ENCODE results near the gene PDS5A.
"Not testable (repeated sequence)": the region's sequence is repeated elsewhere in the genome, so short reads cannot be mapped to it uniquely, and the experiment has no call there.

PDS5A gene

DNA sequence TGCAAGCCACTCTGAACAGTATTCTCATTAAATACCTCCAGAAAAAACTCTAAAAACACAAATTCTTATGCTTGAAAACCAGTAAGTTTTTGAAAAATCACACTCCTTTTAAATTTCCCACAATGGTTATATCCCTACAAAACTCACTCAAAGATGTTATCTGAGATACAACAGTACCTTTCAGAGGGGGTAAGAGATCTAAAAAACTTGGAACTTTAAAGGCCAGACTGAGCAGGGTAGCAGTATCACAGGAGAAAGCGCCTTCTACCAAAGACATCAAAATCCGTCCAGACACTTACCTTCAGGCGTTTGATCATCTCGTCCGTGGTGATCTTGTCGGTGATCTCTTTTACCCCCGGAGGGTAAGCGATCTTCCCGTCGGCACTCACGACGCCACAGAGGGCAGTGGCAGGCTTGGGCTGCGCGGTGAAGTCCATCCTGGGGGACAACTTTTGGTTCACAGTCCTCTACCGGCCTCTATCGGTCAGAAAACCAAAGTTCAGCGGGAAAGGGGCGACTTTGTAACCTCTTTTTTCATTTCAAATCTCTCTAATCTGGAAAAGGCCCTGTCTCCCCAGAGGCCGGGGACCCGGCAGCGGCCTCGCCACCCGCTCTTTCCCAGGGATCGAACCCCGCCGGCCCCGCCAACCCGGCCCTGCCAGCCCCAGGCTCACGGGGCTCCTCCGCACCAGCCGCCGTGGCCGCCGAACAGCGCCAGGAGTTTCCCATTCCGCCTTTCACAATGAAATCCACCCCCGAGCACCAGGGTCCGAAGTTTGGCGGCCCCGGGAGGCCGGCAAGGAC lies 1.4 kb downstream of the PDS5A start:
- Histone ChIP-seq H3K79me2 (ENCODE audit: control insufficient read depth, insufficient read depth, low read length, poor library complexity) (peaks cover 16% of the 10 kb centered on the region), H3K9ac (ENCODE audit: low read length) (peak overlapping the region; percentile 98), H3K27me3 (ENCODE audit: insufficient read depth, low read length) (no peaks in the 10 kb centered on the region), H3K4me3 (ENCODE audit: low read depth, low read length) (peak overlapping the region; percentile 89), H2BK5ac (ENCODE audit: low read depth, low read length, poor library complexity) (peak overlapping the region; percentile 71), H3K4me1 (ENCODE audit: control insufficient read depth in 1 of 2, insufficient read depth in 2 of 2, low read length in 2 of 2) (no peaks in the 10 kb centered on the region), H3K9me3 (ENCODE audit: insufficient read depth, low read depth, low read length) (no peaks in the 10 kb centered on the region), H3K36me3 (ENCODE audit: control insufficient read depth in 1 of 2, insufficient read depth in 2 of 2, low read length in 2 of 2) (peaks cover 13 to 20% of the 10 kb centered on the region in 2 experiments), H3K4me2 (ENCODE audit: low read length) (peak overlapping the region; percentile 81), H3K23ac (ENCODE audit: low read length) (no peak overlapping the region), H3K18ac (ENCODE audit: low read length) (peak overlapping the region; percentile 67), H3K14ac (ENCODE audit: low read length) (peak overlapping the region; percentile 68), H4K91ac (ENCODE audit: low read depth, low read length) (peak overlapping the region; percentile 88), H2BK120ac (ENCODE audit: insufficient read depth, low read length, poor library complexity) (peak overlapping the region; percentile 52), H2AFZ (ENCODE audit: insufficient read depth, low read length, poor library complexity) (peak overlapping the region; percentile 73), H3K79me1 (ENCODE audit: low read length) (peaks cover 13% of the 10 kb centered on the region), H2AK5ac (ENCODE audit: low read length) (no peak overlapping the region), H4K12ac (ENCODE audit: low read depth, low read length) (peak overlapping the region; percentile 29), H4K8ac (ENCODE audit: low read depth, low read length) (peak overlapping the region; percentile 87), H2BK12ac (ENCODE audit: low read length) (no peak overlapping the region), H3K27ac (ENCODE audit: low read depth, low read length) (peak overlapping the region; percentile 96), H3K4ac (ENCODE audit: low read depth, low read length) (peak overlapping the region; percentile 64)
- DNase-seq: peak; percentile 90 to 94
- WGBS (ENCODE audit: extremely low coverage, insufficient coverage, insufficient read length): no CpG with 5 or more reads among the region's 41 CpGs

DNA sequence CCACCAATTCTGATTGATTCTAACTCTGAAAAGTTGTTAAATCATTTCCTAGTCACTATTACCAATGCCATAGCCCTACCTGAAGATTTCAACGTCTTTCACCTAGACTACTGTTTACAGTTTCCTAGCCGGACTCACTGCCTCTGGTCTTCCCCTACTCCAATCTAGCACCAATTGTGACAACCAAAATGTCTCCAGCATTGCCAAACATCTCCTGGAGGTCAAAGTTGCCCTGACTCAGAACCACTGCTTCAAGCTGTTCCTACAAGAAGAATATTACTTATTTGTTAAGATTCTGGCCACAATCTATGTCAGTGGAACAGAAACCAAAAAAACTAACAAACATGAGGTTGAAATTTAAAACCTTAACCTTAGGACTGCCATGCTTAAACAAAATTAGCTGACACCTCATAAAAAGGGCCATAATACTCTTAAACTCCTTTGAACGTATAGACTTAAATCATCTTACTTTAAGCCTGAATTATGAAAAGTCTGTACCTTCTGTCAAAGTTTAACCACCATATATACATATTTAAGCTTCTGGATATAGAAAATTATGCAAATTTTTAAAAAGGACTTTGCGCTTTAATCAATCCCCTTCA lies 2.1 kb downstream of the PDS5A start:
- Histone ChIP-seq H3K36me3 (ENCODE audit: control insufficient read depth in 1 of 2, insufficient read depth in 2 of 2, low read length in 2 of 2) (peaks cover 14 to 20% of the 10 kb centered on the region in 2 experiments), H4K8ac (ENCODE audit: low read depth, low read length) (no peak overlapping the region), H3K23ac (ENCODE audit: low read length) (no peak overlapping the region), H2AK5ac (ENCODE audit: low read length) (no peak overlapping the region), H3K27ac (ENCODE audit: low read depth, low read length) (no peak overlapping the region), H3K4me1 (ENCODE audit: control insufficient read depth in 1 of 2, insufficient read depth in 2 of 2, low read length in 2 of 2) (peaks cover 0 to 2% of the 10 kb centered on the region in 2 experiments), H4K91ac (ENCODE audit: low read depth, low read length) (no peak overlapping the region), H2AFZ (ENCODE audit: insufficient read depth, low read length, poor library complexity) (no peak overlapping the region), H3K14ac (ENCODE audit: low read length) (no peak overlapping the region), H3K4me3 (ENCODE audit: low read depth, low read length) (no peak overlapping the region), H3K27me3 (ENCODE audit: insufficient read depth, low read length) (no peaks in the 10 kb centered on the region), H2BK120ac (ENCODE audit: insufficient read depth, low read length, poor library complexity) (no peak overlapping the region), H3K9ac (ENCODE audit: low read length) (no peak overlapping the region), H3K18ac (ENCODE audit: low read length) (no peak overlapping the region), H3K4me2 (ENCODE audit: low read length) (no peak overlapping the region), H3K4ac (ENCODE audit: low read depth, low read length) (peak overlapping the region; percentile 88), H4K12ac (ENCODE audit: low read depth, low read length) (no peak overlapping the region), H3K9me3 (ENCODE audit: insufficient read depth, low read depth, low read length) (no peaks in the 10 kb centered on the region), H3K79me2 (ENCODE audit: control insufficient read depth, insufficient read depth, low read length, poor library complexity) (peaks cover 16% of the 10 kb centered on the region), H3K79me1 (ENCODE audit: low read length) (peaks cover 13% of the 10 kb centered on the region), H2BK12ac (ENCODE audit: low read length) (no peak overlapping the region), H2BK5ac (ENCODE audit: low read depth, low read length, poor library complexity) (no peak overlapping the region)
- WGBS (ENCODE audit: extremely low coverage, insufficient coverage, insufficient read length): no CpG with 5 or more reads among the region's 4 CpGs
- no peak for DNase-seq

DNA sequence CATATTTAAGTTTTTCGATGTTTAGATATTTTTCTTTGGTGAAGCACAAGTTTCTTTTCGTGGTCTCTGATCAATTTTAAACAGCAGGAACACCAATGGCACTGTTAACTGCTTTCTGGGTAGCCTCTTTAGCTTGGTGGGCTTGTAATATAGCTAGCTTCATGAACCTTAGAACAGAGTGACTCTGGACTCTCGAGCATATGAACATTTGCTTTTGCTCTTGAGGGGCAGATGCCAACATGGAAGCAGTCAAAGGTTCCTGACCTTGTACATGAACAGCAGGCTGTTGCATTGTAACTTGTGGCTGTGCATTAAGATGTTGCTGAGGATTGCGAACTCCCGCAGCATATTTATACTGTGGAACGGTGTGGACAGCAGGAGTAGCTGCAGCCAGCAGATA lies 4.7 kb downstream of the PDS5A start:
- not testable (repeated sequence) for H2BK12ac ChIP-seq (ENCODE audit: low read length)

DNA sequence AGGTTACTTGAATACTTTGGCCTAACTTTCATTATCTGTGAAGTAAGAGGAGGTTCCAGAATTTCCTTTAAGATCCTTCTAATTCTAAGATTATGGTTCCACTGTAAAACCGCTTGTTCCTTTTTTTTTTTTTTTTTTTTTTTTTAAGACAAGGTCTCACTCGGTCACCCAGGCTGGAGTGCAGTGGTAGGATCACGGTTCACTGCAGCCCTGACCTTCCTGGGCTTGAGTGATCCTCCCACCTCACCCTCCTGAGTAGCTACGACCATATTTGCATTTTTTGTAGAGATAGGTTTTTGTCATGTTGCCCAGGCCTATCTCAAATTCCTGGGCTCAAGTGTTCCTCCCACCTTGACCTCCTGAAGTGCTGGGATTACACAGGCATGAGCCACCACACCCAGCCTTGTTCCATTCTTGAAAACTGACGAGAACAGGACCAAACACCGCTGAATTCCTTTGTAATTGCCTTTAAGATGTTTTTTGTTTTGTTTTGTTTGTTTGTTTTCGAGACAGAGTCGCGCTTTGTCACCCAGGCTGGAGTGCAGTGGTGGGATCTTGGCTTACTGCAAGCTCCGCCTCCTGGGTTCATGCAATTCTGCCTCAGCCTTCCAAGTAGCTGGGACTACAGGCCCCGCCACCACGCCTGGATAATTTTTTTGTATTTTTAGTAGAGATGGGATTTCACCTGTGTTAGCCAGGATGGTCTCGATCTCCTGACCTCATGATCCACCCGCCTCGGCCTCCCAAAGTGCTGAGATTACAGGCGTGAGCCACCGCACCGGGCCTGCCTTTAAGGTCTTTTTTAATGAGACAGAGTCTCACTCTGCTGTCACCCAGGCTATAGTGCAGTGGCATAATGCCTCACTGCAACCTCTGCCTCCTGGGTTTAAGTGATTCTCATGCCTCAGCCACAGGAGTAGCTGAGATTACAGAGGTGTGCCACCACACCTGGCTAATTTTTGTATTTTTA lies 6.8 kb downstream of the PDS5A start:
- no CpG with 5 or more reads among the region's 18 CpGs for WGBS (ENCODE audit: extremely low coverage, insufficient coverage, insufficient read length)

More for the DNA sequence above, 4.7 kb downstream of the PDS5A start:
- H4K91ac ChIP-seq (ENCODE audit: low read depth, low read length); H3K27me3 ChIP-seq (ENCODE audit: insufficient read depth, low read length); H2AFZ ChIP-seq (ENCODE audit: insufficient read depth, low read length, poor library complexity); H3K18ac ChIP-seq (ENCODE audit: low read length); H3K4me1 ChIP-seq (ENCODE audit: control insufficient read depth in 1 of 2, insufficient read depth in 2 of 2, low read length in 2 of 2); H2BK5ac ChIP-seq (ENCODE audit: low read depth, low read length, poor library complexity); DNase-seq; H3K14ac ChIP-seq (ENCODE audit: low read length); H2BK120ac ChIP-seq (ENCODE audit: insufficient read depth, low read length, poor library complexity); H3K4me2 ChIP-seq (ENCODE audit: low read length); H4K12ac ChIP-seq (ENCODE audit: low read depth, low read length); H3K9ac ChIP-seq (ENCODE audit: low read length); H3K27ac ChIP-seq (ENCODE audit: low read depth, low read length); H2AK5ac ChIP-seq (ENCODE audit: low read length); H3K9me3 ChIP-seq (ENCODE audit: insufficient read depth, low read depth, low read length); H4K8ac ChIP-seq (ENCODE audit: low read depth, low read length): not testable (repeated sequence)
- Histone ChIP-seq H3K36me3 (ENCODE audit: control insufficient read depth in 1 of 2, insufficient read depth in 2 of 2, low read length in 2 of 2) (peaks cover 20% of the 10 kb centered on the region in 2 experiments), H3K4me3 (ENCODE audit: low read depth, low read length) (peak overlapping the region; percentile 36), H3K23ac (ENCODE audit: low read length) (peak overlapping the region; percentile 74), H3K79me1 (ENCODE audit: low read length) (peaks cover 12% of the 10 kb centered on the region), H3K4ac (ENCODE audit: low read depth, low read length) (peak overlapping the region; percentile 16), H3K79me2 (ENCODE audit: control insufficient read depth, insufficient read depth, low read length, poor library complexity) (peaks cover 22% of the 10 kb centered on the region)
- no CpG with 5 or more reads among the region's 6 CpGs for WGBS (ENCODE audit: extremely low coverage, insufficient coverage, insufficient read length)

More for the DNA sequence above, 6.8 kb downstream of the PDS5A start:
- no peak overlapping the region for H2BK5ac ChIP-seq (ENCODE audit: low read depth, low read length, poor library complexity)
- H3K4me1 ChIP-seq (ENCODE audit: control insufficient read depth in 1 of 2, insufficient read depth in 2 of 2, low read length in 2 of 2): peaks cover 0 to 2% of the 10 kb centered on the region in 2 experiments
- no peaks in the 10 kb centered on the region for H3K79me1 ChIP-seq (ENCODE audit: low read length)
- H2AK5ac ChIP-seq (ENCODE audit: low read length): no peak overlapping the region
- no peak overlapping the region for H3K4me3 ChIP-seq (ENCODE audit: low read depth, low read length)
- H3K27me3 ChIP-seq (ENCODE audit: insufficient read depth, low read length): no peaks in the 10 kb centered on the region
- H2AFZ ChIP-seq (ENCODE audit: insufficient read depth, low read length, poor library complexity): no peak overlapping the region
- H4K91ac ChIP-seq (ENCODE audit: low read depth, low read length): no peak overlapping the region
- no peak overlapping the region for H3K4ac ChIP-seq (ENCODE audit: low read depth, low read length)
- no peak overlapping the region for H3K18ac ChIP-seq (ENCODE audit: low read length)
- H3K23ac ChIP-seq (ENCODE audit: low read length): no peak overlapping the region
- H3K27ac ChIP-seq (ENCODE audit: low read depth, low read length): no peak overlapping the region
- H3K36me3 ChIP-seq (ENCODE audit: control insufficient read depth in 1 of 2, insufficient read depth in 2 of 2, low read length in 2 of 2): peaks cover 20 to 21% of the 10 kb centered on the region in 2 experiments
- no peak overlapping the region for H3K14ac ChIP-seq (ENCODE audit: low read length)
- H2BK12ac ChIP-seq (ENCODE audit: low read length): no peak overlapping the region
- no peak overlapping the region for H4K12ac ChIP-seq (ENCODE audit: low read depth, low read length)
- H3K9me3 ChIP-seq (ENCODE audit: insufficient read depth, low read depth, low read length): no peaks in the 10 kb centered on the region
- H2BK120ac ChIP-seq (ENCODE audit: insufficient read depth, low read length, poor library complexity): no peak overlapping the region
- peaks cover 17% of the 10 kb centered on the region for H3K79me2 ChIP-seq (ENCODE audit: control insufficient read depth, insufficient read depth, low read length, poor library complexity)
- H4K8ac ChIP-seq (ENCODE audit: low read depth, low read length): no peak overlapping the region
- DNase-seq: peak; percentile 91 to 97
- no peak overlapping the region for H3K9ac ChIP-seq (ENCODE audit: low read length)
- no peak overlapping the region for H3K4me2 ChIP-seq (ENCODE audit: low read length)
